Measurements from ENCODE around the gene ZNF473.
"Not testable (repeated sequence)": the region's sequence is repeated elsewhere in the genome, so short reads cannot be mapped to it uniquely, and the experiment has no call there.

The ZNF473 gene

GRCh38 chr19:50050406-50051227 is 24.8 kb downstream of the ZNF473 start:
- peak; percentile 45 to 65 for DNase-seq (ENCODE audit: low read depth in 2 of 2)

- DNase-seq (ENCODE audit: low read depth in 2 of 2), result not testable (repeated sequence)
Measured at GRCh38 chr19:50051228-50051895, 25.6 kb downstream of the ZNF473 start.

- DNase-seq (ENCODE audit: low read depth in 2 of 2), result no peak
Measured at GRCh38 chr19:50051964-50052363, 26.2 kb downstream of the ZNF473 start.

GRCh38 chr19:50053119-50053518 is 27.3 kb downstream of the ZNF473 start:
- DNase-seq (ENCODE audit: low read depth in 2 of 2), result no peak

- no peak for DNase-seq (ENCODE audit: low read depth in 2 of 2)
Measured at GRCh38 chr19:50058425-50058824, 32.6 kb downstream of the ZNF473 start.

GRCh38 chr19:50059045-50059444 is 33.2 kb downstream of the ZNF473 start:
- no peak for DNase-seq (ENCODE audit: low read depth in 2 of 2)

GRCh38 chr19:50060107-50060506 is 34.3 kb downstream of the ZNF473 start:
- DNase-seq (ENCODE audit: low read depth in 2 of 2), result no peak

- DNase-seq (ENCODE audit: low read depth in 2 of 2), result no peak
Measured at GRCh38 chr19:50061650-50062049, 35.8 kb downstream of the ZNF473 start.

GRCh38 chr19:50065938-50066337 is 40.1 kb downstream of the ZNF473 start:
- no peak for DNase-seq (ENCODE audit: low read depth in 2 of 2)

- no peak for DNase-seq (ENCODE audit: low read depth in 2 of 2)
Measured at GRCh38 chr19:50067575-50067974, 41.8 kb downstream of the ZNF473 start.

GRCh38 chr19:50068382-50068781 is 42.6 kb downstream of the ZNF473 start:
- not testable (repeated sequence) for DNase-seq (ENCODE audit: low read depth in 2 of 2)

- not testable (repeated sequence) for DNase-seq (ENCODE audit: low read depth in 2 of 2)
Measured at GRCh38 chr19:50075076-50075475, 49.3 kb downstream of the ZNF473 start.

- DNase-seq (ENCODE audit: low read depth in 2 of 2), result not testable (repeated sequence)
Measured at GRCh38 chr19:50075644-50076372, 50.0 kb downstream of the ZNF473 start.

- DNase-seq (ENCODE audit: low read depth in 2 of 2), result not testable (repeated sequence)
Measured at GRCh38 chr19:50076581-50077355, 51.0 kb downstream of the ZNF473 start.

GRCh38 chr19:50079014-50079413 is 53.2 kb downstream of the ZNF473 start:
- not testable (repeated sequence) for DNase-seq (ENCODE audit: low read depth in 2 of 2)

GRCh38 chr19:50084440-50084839 is 58.6 kb downstream of the ZNF473 start:
- DNase-seq (ENCODE audit: low read depth in 2 of 2), result not testable (repeated sequence)

GRCh38 chr19:50087153-50087552 is 61.3 kb downstream of the ZNF473 start:
- not testable (repeated sequence) for DNase-seq (ENCODE audit: low read depth in 2 of 2)

- DNase-seq (ENCODE audit: low read depth in 2 of 2), result peak in 1 of 2 donors; percentile 11
Measured at GRCh38 chr19:50090706-50091105, 64.9 kb downstream of the ZNF473 start.

GRCh38 chr19:50091786-50092185 is 66.0 kb downstream of the ZNF473 start:
- not testable (repeated sequence) for DNase-seq (ENCODE audit: low read depth in 2 of 2)

- DNase-seq (ENCODE audit: low read depth in 2 of 2), result not testable (repeated sequence)
Measured at GRCh38 chr19:50092597-50092996, 66.8 kb downstream of the ZNF473 start.

GRCh38 chr19:50097884-50098283 is 72.1 kb downstream of the ZNF473 start:
- not testable (repeated sequence) for DNase-seq (ENCODE audit: low read depth in 2 of 2)
